Mesenteric fat pad (tissue), 1 donor: ENCODE results near the gene BBLN. TPM values are rescaled to one million over a fixed set of nuclear protein-coding genes. Genes with fewer than 3 reads are reported as not detected.

Experiments
- DNase-seq: peaks from one replicate; pipeline ENCODE4 v3.0.0-alpha.2; 2020; ENCODE audit warnings: low spot score
- total RNA-seq: library from RNA; stranded (reverse); fragmentation: NEBNext Ultra II Directional; extraction: Animal tissue kit (Norgen Biotek cat#: 25700); gene quantifications from one replicate; pipeline ENCODE4 v1.2.1, GENCODE V29; 2021
- donor health status: DM: yes; HTN: yes; CAD: no.

The BBLN gene
- total RNA-seq, 1 donor from 2014 or later: 63.7 TPM

- no peak for DNase-seq
These were observed 16.4 kb upstream of the BBLN start for GRCh38 chr9:128143525-128144238.

GRCh38 chr9:128144239-128145181, 15.6 kb upstream of the BBLN start:
- DNase-seq: no peak

GRCh38 chr9:128145536-128145935, 14.5 kb upstream of the BBLN start:
- no peak for DNase-seq

DNA sequence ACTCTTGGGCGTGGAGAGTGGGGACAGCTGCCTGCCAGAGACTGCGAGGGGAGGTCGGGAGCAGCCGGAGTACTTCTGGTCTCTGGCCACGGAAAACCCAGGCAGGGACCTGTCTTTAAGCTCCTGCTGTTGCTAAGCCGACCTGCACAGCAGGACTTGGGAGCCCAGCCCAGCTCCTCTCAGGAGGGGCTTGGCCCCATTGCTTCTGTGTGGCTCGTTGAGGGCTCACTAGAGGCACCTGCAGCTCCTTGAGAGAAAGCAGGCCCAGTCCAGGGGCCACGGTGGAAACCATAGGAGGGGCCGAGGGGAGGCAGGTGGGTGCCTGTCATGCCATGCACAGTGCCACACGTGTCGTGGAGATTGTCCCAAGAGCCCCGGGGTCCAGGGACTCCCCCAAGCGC, 14.1 kb upstream of the BBLN start:
- DNase-seq: no peak

GRCh38 chr9:128146591-128147120, 13.4 kb upstream of the BBLN start:
- no peak for DNase-seq

DNA sequence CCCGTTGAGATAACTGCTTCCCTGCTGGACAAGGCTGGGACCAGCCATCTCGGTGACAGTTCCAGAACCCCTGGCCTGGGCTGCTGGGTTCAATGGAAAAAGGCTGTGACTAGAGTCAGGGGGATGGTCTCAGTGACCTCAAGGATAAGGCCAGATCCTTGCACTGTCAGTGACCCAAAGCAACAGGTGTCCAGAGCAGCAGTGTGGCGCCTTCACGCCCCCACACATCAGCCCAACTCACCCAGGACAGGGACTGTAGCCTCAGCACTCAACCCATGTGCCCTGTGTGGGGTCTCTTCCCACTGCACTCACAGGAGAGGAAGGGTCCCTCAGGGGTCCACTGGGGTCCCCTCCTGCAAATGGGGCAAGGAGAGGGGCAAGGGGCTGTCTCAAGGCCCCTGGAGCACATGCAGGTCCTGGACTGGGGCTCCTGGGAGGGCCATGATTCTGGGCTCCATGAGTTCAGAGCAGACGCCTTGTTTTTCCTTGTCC, 11.5 kb upstream of the BBLN start:
- DNase-seq: no peak

- DNase-seq: no peak
These were observed 10.9 kb upstream of the BBLN start, which contains the start of gene LCN2 for GRCh38 chr9:128149001-128149701. LCN2 (plus strand) TSS chr9:128149453; CDS start chr9:128149526, 73 bp downstream.

GRCh38 chr9:128149951-128150593, 10.0 kb upstream of the BBLN start:
- no peak for DNase-seq

DNA sequence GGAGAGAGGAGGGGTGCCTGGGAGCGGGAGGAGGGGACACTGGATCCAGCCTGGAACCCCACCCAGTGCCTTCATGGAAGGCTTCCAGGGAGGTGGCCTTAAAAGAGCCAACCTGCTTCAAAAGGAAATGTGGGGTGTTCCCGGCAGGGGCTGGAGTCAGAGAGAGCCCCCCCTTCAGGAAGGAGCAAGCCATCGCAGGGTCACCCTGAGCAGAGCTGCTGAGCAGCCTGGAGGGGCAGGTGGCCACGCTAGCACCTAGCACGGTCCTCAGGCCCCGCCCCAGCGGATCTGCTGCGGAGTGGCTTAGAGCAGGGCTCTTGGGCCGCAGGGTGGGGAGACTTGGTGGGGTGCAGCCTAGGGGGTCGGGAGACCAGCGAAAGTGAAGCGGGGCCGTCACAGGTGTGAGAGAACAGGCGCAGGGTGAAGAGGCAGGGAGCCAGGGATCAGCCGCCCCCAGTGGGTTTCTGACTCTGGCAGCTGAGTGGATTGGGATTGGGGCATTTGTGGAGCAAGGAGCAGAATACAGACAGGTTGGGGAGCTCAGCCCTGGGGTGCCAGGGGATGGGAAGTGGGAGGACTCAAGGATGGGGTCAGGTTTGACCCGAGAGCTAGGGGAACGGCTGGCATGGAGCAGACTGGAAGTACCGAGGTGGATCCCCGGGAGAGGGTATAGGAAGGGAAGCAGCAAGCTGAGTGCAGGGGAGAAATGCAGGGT, 9.3 kb upstream of the BBLN start:
- DNase-seq: no peak

GRCh38 chr9:128151309-128152132, 8.5 kb upstream of the BBLN start:
- no peak for DNase-seq

DNA sequence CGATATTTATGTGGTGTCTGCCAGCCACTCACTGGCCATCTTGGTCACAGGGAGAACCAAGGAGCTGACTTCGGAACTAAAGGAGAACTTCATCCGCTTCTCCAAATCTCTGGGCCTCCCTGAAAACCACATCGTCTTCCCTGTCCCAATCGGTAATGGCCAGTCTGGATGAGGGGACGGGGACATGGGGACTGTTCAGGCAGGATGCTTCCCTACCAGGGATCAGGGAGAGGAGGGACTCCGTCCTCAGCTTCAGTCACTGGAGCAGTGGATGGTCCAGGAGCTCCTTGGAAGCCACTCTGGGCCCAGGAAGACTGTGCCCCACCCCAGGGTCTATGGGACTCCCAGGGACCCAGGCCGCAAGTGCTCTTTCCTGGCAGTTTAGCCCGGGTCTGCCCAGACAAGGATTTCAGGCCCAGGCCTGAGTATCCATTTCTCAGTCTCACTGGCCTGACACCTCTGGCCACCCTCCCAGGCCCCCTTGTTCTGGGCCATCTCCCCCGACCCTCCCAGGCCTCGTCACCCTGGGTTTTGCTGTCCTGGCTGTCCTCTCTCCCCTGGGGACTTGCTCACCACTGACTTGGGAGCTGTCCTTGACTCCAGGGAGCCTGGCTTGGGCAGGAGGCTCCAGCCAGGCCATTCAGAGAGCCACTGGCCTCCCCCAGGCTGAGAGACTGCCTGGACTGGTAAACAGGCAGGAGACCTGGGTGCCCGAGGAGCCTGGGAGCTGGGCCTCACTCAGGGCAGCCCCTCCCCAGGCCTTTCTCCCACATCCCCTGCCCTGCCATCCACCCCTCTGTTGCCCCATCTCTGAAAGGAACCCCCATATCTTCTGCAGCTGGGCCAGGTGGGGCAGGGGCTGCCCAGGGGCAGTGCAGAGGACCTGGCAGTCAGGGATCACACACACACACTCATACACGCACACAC, 7.7 kb upstream of the BBLN start:
- no peak for DNase-seq

DNA sequence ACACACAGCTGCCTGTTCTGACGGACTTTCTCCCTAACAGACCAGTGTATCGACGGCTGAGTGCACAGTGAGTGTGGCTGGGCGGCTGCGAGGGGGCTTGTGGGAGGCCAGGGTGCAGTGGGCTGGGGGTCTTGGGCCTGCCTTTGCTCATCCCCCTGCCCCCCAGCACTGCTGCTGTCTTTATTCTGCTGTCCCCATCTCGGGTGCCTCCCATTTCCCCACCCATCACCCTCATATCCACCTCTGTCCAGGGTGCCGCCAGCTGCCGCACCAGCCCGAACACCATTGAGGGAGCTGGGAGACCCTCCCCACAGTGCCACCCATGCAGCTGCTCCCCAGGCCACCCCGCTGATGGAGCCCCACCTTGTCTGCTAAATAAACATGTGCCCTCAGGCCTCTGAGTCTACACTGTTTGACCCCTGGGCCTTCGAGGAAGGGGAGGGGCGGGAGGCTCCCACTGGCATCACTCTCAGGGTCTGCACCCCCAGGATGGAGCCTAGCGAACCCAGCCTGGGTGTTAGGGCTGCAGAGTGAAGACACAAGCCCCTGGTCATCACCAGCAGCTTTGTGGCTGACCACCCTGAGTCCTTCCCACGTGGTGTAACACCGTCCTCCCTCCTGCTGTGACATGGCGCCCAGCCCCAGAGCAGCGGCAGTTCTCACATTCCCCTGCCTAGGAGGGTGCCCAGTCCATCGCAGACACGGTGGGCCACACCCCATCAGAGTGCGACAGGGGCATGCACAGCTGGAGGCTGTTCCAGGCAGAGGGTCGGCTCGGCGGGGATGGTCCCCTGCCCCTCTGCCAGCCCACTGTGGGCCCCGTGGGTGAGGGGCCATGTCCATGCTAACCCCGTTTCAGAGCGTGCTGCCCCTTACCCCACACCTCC, 6.8 kb upstream of the BBLN start:
- no peak for DNase-seq

DNA sequence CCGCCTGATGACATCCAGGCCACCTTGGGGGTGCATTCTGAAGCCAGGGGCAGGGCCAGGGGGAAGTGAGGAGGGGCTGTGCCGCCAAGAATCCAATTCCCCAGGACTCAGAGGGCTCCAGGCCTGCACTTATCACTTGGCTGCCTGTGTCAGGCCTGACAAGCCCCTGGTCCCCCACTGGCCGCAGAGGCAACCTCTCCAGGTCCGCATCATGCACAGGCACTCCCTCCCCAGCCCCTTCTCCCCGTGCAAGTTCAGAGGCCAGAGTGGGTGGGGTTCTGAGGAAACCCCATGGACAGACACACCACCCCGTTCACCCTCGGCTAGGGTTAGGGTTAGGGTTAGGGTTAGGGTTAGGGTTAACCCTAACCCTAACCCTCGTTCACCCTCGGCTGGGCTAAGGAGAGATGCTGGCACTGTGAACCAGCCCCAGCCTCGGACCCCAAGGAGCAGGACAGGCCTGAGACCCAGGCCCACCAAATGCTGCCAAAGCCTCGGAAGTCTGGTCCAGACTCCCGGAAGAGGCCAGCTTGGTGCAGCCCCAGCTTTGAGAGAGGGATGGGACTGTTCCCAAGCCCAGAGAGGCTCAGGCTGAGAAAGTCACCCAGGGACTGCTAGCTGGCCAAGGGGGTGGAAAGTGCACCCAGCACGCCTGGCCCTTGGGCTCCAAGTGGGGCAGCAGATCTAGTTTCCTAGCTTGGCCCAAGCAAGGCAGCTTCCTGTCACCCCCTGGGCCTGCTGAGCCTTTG, 5.9 kb upstream of the BBLN start:
- no peak for DNase-seq

DNA sequence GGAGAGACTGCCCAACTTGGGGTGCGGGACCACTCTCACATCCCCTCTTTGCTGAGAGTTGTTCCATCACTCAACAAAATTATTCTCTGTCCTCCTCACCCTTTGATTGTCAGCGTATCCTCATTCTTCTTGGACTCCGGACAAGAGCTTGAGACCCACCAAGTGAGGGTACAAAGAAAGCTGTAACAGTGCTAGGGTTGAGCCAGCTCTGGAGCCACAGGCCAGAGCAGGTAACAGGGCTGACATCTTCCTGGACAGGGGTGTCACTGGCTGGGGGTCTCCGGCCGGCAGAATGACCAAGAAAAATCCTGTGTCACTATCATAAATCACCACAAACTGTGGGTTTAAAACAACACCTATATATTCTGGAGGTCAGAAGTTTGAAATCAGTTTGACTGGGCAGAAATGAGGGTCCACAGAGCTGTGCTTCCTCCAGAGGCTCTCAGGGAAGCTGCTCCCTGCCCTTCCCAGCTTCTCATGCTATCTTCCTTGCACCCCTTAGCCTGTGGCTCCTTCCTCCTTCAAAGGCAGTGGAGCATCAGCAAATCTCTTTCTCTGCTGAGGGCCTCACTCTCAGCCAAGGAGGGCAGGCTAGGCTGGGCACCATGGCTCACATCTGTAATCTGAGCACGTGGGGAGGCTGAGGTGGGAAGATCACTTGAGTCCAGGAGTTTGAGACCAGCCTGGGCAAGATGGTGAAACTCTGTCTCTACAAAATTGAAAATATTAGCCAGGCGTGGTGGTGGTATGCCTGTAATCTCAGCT, 4.1 kb upstream of the BBLN start:
- DNase-seq: no peak

- no peak for DNase-seq
These were observed 612 bp upstream of the BBLN start for GRCh38 chr9:128159522-128159783.

DNA sequence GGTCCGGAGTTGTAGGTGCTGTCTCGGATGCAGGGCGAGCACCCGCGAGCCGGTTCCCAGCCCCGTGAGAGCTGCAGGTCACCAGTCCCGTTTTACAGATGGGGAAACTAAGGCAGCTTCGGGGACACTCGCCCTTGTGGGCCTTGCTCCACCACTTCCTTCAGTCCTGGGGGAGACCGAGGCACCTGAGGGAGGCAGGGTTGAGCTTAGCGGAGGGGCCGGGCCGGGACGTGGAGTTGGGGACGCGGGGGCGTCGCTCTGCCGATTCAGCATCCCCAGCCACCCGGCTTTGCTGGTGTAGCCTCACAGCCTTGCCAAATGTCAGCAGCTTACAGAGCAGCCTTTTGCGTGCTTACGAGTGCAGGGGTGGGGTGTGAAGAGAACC, 530 bp downstream of the BBLN start:
- no peak for DNase-seq
